Endometrium (tissue), 2 donors: ENCODE measurements around the gene KLRD1.
"Not testable (repeated sequence)": the region's sequence is repeated elsewhere in the genome, so short reads cannot be mapped to it uniquely, and the experiment has no call there.

Experiments used
- FAIRE-seq: peaks from 2 replicates; lab custom pipeline; 2012; peaks lifted over from hg19 to GRCh38; lab: Jason Lieb, UNC
- donor health status: control.
- donor health status: control.

KLRD1 gene

DNA sequence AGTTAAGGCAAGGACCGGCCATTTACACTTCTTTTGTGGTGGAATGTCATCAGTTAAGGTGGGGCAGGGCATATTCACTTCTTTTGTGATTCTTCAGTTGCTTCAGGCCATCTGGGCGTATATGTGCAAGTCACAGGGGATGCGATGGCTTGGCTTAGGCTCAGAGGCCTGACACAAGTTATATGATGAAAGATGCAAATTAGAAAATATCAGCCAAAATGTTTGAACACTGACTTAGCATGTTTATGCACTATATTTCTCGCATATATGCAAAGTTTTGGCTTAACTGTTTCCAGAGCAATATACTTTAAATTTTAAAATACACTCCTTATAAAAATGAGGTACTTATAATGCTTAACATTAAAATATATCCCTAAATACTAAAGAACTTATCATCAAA is 30.8 kb downstream of the KLRD1 start:
- not testable (repeated sequence) for FAIRE-seq

- no peak for FAIRE-seq
Observed at GRCh38 chr12:10339053-10339840, 31.6 kb downstream of the KLRD1 start.

GRCh38 chr12:10340946-10341345 is 33.3 kb downstream of the KLRD1 start:
- not testable (repeated sequence) for FAIRE-seq

- FAIRE-seq = no peak
Observed at GRCh38 chr12:10341892-10342509, 34.3 kb downstream of the KLRD1 start.

DNA sequence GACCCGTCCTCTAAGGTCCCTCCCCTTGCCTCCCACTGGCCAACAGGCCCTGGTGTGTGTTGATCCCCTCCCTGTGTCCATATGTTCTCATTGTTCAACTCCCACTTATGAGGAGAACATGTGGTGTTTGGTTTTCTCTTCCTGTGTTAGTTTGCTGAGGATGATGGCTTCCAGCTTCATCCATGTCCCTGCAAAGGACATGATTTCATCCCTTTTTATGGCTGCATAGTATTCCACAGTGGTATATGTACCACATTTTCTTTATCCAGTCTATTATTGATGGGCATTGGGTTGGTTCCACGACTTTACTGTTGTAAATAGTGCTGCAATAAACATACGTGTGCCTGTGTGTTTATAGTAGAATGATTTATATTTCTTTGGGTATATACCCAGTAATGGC is 43.8 kb downstream of the KLRD1 start:
- FAIRE-seq = not testable (repeated sequence)

DNA sequence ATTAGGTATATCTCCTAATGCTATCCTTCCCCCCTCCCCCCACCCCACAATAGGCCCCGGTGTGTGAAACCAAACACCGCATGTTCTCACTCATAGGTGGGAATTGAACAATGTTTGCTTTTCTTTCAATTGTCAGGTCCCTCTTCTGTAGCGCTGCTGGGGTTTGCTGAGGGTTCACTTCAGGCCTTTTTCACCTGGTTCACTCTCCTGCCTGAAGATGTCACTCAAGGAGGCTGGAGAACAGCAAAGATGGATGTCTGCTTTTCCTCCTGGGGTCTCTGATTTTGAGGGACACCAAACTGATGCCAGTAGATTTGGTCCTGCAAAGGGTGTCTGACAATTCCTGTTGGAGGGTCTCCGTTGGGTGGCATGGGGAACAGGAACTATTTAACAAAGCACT is 46.4 kb downstream of the KLRD1 start:
- no peak for FAIRE-seq

GRCh38 chr12:10354502-10354901 is 46.8 kb downstream of the KLRD1 start:
- no peak for FAIRE-seq

- no peak for FAIRE-seq
Observed at GRCh38 chr12:10358131-10358530, 50.5 kb downstream of the KLRD1 start.

- no peak for FAIRE-seq
Observed at GRCh38 chr12:10358969-10359368, 51.3 kb downstream of the KLRD1 start.

DNA sequence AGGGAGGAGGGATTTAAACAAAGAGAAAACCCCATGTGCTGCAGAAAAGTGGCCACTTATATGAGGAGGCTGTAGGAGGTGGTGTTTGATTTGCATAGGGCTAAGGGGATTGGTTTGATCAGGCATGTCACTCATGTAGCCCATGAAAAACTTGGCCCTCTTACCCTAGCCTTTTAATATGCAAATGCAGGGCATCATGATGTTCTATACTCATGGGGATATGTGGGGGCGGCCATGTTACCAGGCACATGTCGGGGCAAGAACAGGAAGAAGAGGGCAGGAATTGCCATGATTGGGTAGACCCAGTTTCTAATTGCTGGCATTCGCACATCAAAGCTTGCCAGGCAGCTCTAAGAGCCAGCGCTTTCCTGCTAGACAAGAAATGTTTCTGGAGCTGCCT is 53.4 kb downstream of the KLRD1 start:
- FAIRE-seq = no peak

DNA sequence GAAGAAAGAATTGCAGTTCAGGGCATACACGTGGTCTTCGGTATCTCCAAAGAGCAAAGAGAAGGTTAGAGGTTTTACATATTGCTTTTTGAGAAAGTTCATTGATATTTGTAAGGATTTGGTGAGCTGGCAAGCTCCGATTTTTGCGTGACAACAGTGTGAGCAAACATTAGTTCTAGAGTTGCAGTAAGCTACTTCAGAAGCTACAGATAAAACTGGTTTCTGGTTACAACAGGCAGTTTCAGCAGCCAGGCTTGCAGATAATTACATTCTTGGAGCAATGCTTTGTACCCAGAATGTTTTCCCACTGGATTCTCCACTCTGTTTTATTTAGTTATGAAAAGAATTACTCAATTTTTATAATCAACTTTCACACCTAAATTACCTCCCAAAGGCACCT is 54.0 kb downstream of the KLRD1 start:
- no peak for FAIRE-seq

- FAIRE-seq = no peak
Observed at GRCh38 chr12:10362325-10362724, 54.7 kb downstream of the KLRD1 start.

DNA sequence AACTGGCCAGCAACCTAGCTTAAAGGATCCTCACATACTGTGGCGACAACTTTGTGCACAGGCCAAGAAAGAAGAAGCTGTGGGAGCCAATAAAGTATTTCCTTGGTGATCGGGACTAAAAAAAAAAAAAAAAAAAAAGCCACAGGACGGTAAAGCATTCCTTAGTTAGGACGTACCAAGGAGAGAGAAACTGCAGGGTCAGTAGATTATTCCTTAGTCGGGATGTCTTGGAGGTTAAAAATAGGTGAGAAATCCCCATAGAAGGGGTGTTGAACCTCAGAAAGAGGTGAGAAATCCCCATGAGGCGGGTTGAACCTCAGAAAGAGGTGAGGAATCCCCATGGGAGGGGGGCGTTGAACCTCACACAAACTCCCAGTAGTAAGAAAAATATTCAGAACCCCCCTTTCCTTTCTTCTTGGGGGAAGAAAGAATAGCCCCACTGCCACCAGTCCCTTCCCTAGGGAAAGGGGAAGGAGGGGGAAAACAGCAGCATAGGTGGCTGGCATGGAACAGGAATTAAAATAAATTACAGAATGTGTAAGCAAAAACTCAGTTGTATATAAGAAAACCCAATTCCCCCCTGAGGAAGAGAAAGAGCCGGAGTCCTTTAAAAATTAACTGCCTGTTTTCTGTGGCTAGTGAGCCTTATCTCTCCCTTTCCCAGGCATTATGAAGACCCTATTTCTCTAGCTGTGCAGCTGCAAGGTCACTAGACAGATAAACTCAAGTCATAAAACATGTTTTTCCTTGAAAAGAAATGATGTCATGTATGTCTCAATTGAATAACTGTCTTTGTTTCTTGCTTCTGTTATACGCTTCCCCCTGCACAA is 55.4 kb downstream of the KLRD1 start:
- FAIRE-seq = no peak

DNA sequence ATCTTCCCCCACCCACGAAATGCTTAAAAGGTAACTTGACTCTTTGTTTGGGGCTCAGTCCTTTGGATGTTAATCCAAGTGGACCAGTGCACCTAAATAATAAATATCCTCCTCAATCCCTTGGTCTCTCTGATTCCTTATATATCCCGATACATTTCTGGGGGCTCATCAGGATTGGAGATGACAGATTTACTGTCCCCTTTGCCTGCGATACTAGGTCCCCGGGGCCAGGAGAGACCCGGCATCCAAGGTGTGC is 55.9 kb downstream of the KLRD1 start:
- no peak for FAIRE-seq

GRCh38 chr12:10363914-10364814 is 56.5 kb downstream of the KLRD1 start:
- FAIRE-seq = no peak

GRCh38 chr12:10364815-10365622 is 57.3 kb downstream of the KLRD1 start:
- FAIRE-seq = no peak

GRCh38 chr12:10365696-10366405 is 58.2 kb downstream of the KLRD1 start:
- FAIRE-seq = no peak

DNA sequence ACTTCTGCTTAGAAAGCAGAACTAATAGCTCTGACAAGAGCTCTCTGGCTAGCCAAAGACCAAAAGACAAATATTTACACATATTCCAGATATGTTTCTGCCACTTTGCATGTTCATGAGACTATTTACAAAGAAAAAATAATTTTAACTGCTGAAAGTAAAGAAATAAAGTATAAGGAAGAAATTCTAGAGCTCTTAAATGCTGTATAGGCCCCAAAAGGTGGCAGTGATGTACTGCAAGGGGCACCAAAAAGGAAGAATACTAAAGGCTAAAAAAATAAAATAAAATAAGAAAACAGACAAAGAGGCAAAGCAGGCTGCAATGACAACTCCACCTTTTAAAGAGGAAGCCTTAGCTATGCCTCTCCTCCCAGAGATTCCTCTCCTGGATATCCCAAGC is 59.2 kb downstream of the KLRD1 start:
- FAIRE-seq = no peak

DNA sequence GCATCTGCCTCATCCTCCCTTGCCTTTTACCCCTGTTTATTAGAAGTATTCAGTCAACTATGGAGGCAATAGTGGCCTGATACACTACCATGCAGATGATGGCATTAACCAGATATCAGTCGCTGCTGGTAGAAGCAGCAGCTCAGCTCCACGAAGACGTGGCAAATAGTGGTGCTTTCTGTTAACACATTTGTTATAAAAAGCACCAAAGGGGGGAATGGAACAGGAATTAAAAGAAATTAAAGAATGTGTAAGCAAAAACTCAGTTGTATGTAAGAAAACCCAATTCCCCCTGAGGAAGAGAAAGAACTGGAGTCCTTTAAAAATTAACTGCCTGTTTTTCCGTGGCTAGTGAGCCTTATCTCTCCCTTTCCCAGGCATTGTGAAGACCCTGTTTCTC is 60.0 kb downstream of the KLRD1 start:
- not testable (repeated sequence) for FAIRE-seq
